Stimulated activated CD4-positive, alpha-beta T cell treated with anti-CD3 and anti-CD28 coated beads, Interleukin-2, amount 100 ng/mL, for 4 hours (primary cell): ENCODE measurements around the gene RIN1.
"Not testable (repeated sequence)": the region's sequence is repeated elsewhere in the genome, so short reads cannot be mapped to it uniquely, and the experiment has no call there.

ENCODE experiments used
- DNase-seq: peaks from one replicate; pipeline ENCODE4 v3.0.0-alpha.2; 2020; ENCODE audit warnings: low read depth

The RIN1 gene

DNA sequence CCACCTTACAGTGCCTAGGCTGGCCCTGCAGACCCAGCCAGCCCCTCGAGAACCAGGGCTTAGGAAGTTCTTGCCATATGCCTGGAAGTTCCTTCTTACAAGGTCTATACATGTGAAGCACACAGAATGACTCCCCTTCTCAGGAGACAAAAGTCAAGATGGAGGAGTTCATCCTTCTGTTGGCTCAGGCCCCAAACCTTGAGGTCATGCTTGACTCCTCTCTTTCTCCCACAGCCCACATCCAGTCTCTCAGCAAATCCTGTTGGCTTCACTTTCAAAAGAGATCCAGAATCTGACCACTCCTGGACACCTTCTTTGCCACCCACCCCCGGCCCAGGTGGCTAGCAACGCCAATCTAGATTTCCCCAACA, 17.6 kb downstream of the RIN1 start:
- DNase-seq: no peak

DNA sequence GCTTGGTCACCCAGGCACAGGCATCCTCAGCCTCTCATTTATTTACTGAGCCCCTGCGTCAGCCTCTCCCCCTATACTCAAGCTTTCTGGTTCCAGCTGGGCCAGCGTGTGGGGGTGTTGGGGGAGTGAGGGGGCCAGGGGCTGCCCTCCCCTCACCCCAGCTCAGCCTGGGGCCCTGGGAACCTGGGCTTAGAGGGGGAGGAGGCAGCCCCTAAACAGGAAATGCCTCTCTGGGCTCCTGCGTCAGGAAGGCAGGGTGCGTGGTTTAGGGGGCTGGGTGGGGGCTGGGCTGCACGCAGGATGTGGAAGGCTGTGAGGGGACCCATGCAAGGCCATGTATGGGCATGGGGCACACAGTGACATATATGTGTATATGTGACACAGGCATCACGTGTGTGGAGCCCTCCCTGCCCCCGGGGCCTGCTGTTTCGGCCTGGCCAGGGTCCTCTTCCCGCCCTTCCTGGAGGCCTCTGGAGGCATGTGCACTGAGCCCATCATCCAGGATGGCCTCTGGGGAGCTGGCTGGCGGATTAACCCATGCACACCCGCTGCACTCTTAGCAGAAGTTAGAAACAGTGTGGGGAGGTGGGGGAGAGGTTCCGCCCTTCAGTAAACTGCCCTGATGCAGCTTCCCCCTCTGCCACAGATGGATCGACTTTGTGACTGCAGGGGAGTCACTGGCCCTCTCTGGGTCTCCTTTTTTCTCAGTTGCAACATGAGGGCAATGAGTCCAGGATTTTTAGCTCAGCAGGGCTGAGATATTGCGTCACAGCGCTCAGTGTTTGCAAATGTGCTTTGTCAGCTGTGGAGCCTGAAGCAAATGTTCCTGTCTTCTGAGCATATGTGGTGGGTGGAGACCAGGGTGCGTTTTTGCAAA, 18.3 kb downstream of the RIN1 start:
- no peak for DNase-seq

DNA sequence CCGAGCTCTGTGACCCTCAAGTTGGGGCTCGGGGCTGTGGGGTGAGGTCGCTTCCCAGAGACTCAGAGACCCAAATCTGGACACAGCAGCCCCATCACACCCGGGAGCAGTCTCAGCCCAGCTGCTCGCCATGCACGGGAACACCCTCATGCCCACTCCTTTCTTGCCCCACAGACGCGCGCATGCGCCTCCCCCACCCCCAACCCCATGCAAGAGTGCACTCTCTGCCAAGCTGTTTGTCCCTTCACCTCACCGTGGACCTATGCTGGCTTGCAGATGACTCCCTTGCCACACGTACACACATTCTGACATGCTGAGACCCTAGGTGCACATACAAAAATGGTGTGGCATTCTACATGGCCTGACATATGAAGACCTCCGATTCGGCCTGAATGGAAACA, 18.9 kb downstream of the RIN1 start:
- DNase-seq: no peak

DNA sequence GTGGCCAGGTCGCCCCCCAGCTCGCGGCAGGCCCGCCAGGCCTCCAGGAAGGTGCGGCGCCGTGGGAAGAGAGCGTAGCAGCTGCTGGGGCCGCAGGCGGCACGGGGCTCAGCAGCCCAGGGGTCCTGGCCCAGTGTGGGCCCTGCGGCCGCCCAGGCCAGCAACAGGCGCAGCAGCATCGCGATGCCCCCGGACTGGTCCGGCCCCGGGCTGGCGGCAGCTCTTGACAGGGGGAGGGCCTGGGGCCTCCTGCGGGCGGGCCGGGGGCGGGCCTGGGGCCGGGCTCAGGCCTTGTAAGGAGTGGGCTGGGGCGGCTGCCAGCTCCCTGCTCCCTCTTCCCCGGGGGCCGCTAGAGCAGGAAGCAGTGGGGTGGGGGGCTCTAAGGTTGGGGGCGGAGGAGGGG, 19.4 kb downstream of the RIN1 start, which contains the start of gene CD248:
Gene CD248 (minus strand): TSS at position 196 of the 403 bp plus-strand sequence. CDS start 17 bp downstream, at position 179.
- DNase-seq: no peak

DNA sequence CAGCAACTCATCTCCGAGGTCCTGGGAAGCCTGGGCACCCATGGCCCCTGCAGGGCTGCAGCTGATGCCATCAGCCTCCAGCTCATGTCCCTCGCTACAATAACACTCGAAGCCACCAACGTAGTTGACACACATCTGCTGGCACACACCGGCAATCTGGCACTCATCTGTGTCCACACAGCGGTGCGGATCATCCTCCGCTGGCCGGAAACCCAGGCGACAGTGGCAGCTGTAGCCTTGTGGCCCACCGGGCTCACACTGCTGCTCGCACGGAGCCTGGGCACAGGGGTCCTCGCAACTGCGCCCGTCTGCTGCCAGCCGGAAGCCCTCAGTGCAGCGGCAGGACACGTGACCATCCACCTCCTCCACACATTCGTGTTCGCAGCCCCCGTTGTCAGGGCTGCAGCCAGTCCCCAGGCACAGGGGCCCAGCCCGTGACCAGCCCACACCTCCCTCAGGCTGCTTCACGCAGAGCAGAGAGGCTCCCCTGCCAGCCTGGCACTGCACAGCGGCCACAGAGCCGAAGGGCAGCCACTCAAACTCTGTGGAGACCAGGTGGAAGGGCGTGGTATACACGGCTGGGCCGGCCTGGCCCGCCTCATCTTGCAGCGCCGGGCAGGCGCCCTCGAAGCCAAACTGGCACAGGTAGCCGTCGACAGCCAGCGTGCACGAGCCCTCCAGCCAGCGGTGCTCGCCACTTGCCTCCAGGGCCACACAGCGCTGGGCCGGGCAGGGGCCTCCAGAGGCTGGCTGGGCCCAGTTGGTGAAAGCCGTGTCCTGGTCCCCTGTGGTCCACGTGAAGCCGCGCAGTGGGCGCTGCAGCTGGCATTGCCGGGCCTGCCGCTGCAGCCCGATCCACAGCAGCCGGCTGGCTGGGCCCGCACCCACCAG, 20.1 kb downstream of the RIN1 start:
- DNase-seq: no peak

DNA sequence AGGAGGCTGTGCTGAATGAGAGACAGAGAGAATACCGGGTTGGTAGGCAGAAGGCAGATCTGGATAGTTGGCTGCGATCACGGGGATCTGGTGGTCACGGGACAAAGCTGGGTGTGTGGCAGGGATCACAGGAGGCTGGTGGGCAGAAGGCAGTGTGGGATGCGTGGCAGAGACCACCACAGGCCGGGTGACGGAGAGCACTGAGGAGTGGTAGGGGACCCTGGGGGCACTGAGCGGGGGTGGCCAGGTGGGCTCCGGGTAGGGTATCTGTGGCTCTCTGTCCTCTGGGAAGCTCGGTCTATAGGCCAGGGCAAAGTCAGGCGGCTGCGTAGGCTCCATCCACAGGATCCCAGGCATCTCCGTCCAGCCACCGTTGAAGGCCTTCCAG, 20.7 kb downstream of the RIN1 start:
- no peak for DNase-seq

DNA sequence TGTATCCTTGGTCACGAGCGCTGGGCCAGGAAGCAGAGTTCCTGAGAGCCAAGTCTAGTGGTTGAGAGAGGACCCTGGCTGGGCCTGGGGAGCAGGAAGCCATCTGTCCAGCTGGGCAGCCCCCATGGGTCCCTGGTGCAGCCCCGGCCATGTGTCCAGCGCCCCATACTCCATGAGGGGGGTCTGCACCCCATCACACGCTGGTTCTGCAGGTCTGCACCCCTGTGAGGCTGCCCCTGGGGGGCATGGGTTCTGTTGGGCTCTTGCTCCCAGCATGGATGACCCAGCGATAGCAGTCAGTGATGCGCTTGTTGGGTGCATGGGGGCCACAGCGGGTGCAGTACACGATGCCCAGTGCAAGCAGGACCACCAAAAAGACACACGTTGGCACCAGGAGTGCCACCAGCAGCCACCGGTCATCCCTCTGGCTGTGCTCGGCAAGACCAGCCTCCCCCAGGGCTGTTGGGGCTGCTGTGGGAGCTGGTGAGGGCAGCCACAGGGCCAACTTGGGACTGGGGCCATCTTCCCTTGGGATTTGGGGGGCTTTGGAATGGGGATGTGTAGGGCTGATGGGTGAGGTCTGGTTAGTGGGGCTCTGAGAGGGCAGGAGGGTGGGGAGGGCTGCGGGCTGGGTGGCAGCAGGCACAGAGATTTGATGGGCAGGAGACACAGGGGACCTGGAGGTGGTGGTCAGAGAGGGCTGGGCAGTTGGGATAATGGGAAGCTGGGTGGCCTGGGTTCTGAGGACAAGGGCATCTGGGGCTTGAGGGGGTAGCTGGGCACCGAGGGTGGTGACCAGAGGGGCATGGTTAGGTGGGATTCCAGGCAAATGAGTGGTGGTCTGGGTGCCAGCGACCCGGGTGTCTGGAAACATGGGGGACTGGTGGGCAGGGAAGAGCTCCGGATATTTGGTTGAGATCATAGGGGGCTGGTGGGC, 21.4 kb downstream of the RIN1 start:
- DNase-seq: no peak

DNA sequence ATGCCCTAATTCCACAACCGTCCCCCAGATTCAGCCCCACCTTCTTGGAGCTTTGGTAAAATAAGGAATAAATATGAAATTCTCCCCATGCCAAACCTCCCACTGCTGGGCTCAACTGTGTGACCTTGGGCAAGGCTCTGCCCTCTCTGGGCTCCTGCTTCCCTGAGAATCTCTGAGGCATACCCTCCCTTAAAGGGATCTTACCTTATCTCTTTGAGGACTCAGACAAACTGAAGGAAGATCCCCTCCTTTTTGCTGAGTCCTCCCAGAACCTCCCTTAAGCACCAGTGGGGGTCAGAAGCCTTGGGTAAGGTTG, 22.1 kb downstream of the RIN1 start:
- no peak for DNase-seq

DNA sequence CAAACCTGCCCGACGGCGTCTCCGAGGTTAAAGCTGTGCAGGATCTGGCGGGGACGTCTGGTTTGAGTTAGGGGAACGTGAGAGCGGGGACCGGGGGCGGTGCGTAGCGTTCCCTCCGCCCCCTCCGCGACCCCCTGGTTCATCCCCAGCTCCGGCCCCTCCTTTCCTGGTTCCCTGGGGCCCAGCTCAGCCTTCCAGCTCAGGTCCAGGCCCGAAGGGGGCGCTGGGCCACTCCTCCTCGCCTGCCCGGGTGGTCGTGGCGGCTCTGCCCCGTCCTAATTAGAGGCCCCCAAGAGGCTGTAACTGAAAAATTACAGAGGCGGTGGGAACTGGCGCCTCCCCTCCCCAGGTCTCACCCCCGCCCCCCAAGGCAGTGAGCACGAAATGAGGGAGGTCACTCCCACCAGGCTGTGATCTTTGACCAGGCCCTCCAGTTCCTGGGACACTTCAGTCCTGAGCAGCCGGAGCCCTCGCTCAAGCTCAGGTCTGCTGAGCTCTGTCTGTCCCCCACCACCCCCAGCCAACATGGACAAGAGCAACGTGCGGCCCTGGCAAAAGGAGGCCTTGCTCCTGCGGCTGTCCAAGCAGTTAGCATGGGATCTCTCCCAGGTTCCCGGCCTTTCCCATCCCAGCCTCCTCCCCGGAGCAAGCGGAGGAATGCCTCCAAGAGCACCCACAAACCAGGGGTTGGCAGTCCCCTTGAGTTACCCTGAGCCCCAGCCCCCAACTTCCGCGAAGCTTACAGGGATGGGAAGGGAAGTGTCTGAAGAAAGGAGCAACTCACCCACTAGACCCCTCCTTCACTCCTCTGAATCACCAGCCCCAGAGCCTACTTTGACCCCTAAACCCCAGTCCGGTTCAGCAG, 22.7 kb downstream of the RIN1 start:
- no peak for DNase-seq

DNA sequence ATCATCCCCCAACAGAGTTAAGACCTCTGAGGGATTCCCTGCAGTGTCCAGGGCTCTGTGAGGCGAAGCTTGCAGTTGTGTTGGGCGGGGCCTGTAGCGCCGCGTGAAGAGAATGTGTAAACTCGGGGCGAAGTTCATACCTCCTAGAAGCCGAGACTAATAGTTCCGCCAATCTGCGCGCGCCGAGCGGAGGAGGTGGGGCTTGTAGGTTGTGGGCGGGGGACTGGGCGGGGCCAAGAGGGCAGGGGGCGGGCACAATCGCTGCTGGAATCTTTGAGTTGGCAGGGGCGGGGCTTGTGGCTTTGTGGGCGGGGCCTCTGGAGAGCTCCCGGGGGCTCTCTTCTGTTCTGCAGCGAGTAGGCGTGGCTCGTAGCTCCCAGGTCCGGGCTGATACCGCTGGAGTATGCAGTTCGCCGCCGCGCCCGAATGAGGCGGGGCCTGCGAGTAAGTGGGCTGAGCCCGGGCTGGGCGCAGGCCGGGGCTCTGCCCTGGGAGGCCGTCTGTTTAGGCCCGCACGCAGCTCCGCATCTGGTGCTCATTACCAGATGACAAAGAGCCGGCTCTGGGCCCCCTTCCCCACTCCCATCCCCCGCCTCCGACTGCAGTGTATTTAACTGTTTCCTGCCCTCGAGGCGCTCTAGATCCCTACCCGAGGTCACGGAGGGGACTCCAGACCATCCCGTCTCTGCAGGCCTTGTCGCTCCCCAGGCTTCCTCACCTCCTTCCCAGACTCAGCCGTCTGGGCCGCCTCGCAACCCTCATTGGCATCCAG, 23.5 kb downstream of the RIN1 start:
- peak; percentile 95 for DNase-seq

DNA sequence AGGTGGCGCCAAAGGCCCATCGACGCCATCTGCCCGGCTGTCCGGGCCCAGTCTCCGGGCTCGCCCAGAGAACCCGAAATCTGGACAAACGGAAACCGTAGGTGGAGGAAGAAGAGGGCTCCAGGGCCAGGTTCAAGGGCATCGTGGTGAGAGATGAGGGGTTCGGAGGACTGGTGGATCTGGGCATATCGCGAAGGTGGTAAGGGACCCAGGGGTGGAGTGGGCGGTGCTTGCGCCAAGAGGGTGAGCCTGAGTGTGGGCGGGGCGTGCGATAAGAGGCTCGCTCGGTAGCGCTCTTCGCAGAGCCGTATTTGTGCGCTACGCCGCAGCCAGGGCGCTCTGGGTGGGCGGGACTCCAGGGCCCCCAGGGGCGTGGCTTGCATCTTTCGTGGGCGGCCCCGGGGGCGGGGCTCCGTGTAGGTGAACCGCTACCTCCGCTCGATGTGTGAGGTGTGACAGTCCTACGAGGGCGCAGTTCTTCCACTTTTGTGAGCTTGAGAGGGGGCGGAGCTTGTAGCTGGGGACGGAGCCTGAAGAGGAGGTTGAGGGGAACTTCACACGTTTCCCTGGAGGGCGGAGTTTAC, 24.2 kb downstream of the RIN1 start:
- peak; percentile 99 for DNase-seq

DNA sequence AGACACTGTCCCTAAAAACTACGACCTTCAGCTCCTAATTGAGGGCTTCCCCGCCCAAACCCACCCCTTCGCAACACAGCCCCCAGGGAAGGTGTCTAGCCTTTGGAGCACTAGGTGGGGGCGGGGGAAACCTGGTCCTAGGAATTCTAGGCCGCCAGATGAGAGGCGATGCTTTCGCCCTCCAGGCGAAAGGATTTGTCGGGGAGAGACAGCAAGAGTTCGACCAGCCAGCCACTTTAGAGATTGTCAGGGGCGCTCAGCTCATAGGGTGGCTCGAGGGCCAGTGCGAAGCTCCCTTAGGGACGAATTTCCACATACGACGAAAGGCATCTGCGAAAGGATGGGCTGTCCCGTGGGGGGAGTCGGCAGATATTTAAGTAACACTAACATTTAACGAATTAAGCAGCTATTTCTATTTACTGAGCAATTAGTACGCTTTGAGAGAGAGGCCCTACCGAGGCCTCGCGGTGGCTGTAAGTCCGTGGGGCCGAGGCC, 24.7 kb downstream of the RIN1 start:
- no peak for DNase-seq

DNA sequence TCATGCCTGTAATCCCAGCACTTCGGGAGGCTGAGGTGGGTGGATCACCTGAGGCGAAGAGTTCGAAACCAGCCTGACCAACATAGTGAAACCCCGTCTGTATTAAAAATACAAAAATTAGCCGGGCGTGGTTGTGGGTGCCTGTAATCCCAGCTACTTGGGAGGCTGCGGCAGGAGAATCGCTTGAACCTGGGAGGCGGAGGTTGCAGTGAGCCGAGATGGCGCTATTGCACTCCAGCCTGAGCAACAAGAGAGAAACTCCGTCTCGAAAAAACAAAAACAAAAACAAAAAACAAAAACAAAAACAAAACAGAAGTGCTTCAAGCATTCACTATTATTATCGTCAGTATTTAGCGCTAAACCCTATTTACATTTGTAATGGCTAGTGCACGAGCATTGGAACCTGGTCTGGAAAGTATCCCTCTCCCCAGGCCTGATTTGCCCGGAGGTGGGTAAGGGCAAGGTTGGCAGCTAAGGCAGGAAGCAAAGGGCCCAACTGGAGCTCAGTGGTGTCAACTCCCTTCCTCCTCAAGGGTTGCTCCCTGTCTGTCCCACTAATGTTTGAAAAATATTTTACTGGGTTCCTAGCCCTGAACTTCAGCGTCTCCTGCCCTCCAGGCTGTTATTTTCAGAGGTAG, 25.3 kb downstream of the RIN1 start:
- not testable (repeated sequence) for DNase-seq

DNA sequence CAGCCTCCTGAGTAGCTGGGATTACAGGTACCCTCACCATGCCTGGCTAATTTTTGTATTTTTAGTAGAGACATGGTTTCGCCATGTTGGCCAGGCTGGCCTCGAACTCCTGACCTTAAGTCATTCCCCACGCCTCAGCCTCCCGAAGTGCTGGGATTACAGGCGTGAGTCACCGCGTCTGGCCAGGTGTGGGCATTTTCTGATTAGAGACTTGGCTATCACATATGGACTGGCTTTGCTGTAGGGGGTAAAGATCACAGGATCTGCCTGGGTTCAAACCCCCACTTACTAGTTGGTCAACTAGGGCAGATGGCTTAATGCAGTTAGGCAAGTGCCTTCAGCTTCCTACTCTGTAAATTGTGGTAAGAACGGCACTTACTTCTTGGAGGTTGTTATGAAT, 25.9 kb downstream of the RIN1 start:
- no peak for DNase-seq

DNA sequence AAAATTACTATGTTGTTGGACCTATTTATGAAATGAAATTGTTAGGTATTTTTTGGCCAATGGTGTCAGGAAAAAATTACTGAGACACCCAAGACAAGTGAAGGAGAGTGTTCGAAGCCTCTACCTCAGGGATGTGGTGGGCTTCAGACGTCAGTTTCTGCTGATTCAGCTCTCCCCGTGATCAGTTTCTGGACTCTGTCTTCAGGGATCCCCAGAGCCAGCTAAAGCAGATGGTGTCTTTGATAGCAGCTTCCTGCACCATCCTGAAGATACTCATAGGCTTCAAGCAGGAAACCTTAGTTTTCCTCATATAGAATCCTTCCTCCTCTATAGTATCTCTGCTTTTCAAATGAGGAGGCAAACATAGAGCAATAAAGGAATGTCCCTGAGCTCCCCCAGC, 26.8 kb downstream of the RIN1 start:
- no peak for DNase-seq

DNA sequence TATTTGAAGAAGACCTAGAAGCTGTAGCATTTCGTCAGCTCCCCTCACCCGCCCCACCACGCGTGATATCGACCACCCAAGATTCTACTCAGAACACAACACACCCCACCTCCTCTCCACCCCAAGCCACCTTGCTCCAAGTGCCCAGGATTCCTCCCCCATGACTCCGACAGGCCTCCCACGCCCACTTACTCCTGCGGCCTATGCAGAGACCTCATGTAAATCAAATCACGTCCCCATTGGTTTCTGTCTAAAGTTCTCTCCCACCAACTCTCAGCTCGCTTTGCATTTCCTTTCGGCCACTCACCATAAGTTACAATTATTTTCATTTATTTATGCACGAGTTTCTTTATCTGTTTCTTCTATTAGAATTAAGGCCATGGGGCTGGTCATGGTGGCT, 33.6 kb downstream of the RIN1 start:
- no peak for DNase-seq

DNA sequence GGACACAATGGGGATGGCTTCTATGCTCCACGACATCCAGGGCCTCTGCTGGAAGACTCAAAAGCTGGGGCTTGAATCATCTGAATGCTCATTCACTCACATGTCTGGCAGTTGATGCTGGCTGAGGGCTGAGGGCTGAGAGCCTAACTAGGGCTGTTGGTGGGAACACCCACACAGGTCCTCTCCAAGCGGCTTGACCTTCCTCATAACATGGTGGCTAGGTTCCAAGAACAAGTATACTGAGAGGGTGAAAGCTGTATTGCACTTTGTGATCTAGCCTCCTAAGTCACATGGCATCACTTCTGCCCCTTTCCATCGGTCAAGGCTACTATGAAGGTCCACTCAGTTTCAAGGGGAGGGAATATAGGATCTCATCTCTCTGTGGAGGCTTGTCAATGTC, 37.0 kb downstream of the RIN1 start:
- no peak for DNase-seq

DNA sequence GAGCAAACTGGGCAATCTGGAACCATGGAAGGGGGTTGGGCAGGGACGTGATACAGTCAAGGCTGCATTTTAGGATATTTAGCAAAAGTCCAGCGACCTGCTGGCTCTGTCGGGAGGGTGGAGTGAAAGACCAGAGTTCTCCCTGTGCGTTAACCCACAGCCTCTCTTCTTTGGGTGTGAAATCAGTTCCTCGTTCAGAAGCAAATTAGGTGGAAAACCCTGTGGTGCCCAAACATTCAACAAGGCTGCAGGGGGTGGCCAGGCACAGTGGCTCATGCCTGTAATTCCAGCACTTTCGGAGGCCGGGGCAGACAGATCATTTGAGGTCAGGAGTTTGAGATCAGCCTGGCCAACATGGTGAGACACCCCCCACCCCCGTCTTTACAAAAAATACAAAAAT, 38.6 kb downstream of the RIN1 start:
- DNase-seq: no peak
